HG03521 (cell line): Measurements from ENCODE around the gene IL18BP.

ENCODE experiments used
- ATAC-seq: cut with Tn5 transposase; IDR thresholded peaks from one replicate; pipeline ENCODE4 v1.9.1; 2021; ENCODE audit warnings: mild to moderate bottlenecking, moderate library complexity; ENCODE audit not compliant: unreplicated experiment

Gene IL18BP

GRCh38 chr11:71996517-71996916, 2.2 kb upstream of the IL18BP start:
- ATAC-seq: no peak

GRCh38 chr11:71996946-71997345, 1.8 kb upstream of the IL18BP start:
- ATAC-seq: no peak

GRCh38 chr11:71997594-71997993, 1.1 kb upstream of the IL18BP start:
- no peak for ATAC-seq

- no peak for ATAC-seq
These were observed 648 bp upstream of the IL18BP start for GRCh38 chr11:71998061-71998460.

GRCh38 chr11:71999362-71999761, 653 bp downstream of the IL18BP start:
- no peak for ATAC-seq

- ATAC-seq: no peak
These were observed 1.1 kb downstream of the IL18BP start for GRCh38 chr11:71999798-72000197.

- ATAC-seq: no peak
These were observed 1.6 kb downstream of the IL18BP start for GRCh38 chr11:72000202-72000867.

- no peak for ATAC-seq
These were observed 2.6 kb downstream of the IL18BP start for GRCh38 chr11:72001285-72001684.

GRCh38 chr11:72001834-72002591, 3.3 kb downstream of the IL18BP start:
- ATAC-seq: no peak

GRCh38 chr11:72002841-72003775, 4.4 kb downstream of the IL18BP start:
- no peak for ATAC-seq

- no peak for ATAC-seq
These were observed 5.1 kb downstream of the IL18BP start for GRCh38 chr11:72003776-72004171.

- ATAC-seq: no peak
These were observed 6.0 kb downstream of the IL18BP start for GRCh38 chr11:72004515-72005346.

GRCh38 chr11:72005347-72006260, 6.9 kb downstream of the IL18BP start:
- ATAC-seq: no peak

GRCh38 chr11:72006309-72007088, 7.8 kb downstream of the IL18BP start:
- ATAC-seq: no peak

- no peak for ATAC-seq
These were observed 8.4 kb downstream of the IL18BP start for GRCh38 chr11:72007089-72007476.

- ATAC-seq: no peak
These were observed 8.9 kb downstream of the IL18BP start for GRCh38 chr11:72007587-72007986.

- no peak for ATAC-seq
These were observed 10.0 kb downstream of the IL18BP start for GRCh38 chr11:72008728-72009127.

- no peak for ATAC-seq
These were observed 10.4 kb downstream of the IL18BP start for GRCh38 chr11:72009156-72009555.
